NCI-H128 (cell line): ENCODE results near the gene CPN2.

Source experiments
- DNase-seq: peaks from one replicate; lab custom pipeline; 2025; ENCODE audit not compliant: unreplicated experiment; lab: John Stamatoyannopoulos, UW

The CPN2 gene

GRCh38 chr3:194329583-194329965, 21.6 kb downstream of the CPN2 start:
- no peak for DNase-seq

- DNase-seq = no peak
These were observed 22.1 kb downstream of the CPN2 start for GRCh38 chr3:194328942-194329582.

GRCh38 chr3:194328053-194328657, 23.0 kb downstream of the CPN2 start:
- no peak for DNase-seq

GRCh38 chr3:194327218-194328052, 23.7 kb downstream of the CPN2 start:
- no peak for DNase-seq

- DNase-seq = no peak
These were observed 24.2 kb downstream of the CPN2 start for GRCh38 chr3:194326968-194327217.

- DNase-seq = no peak
These were observed 24.7 kb downstream of the CPN2 start for GRCh38 chr3:194326192-194326967.

- DNase-seq = no peak
These were observed 25.5 kb downstream of the CPN2 start for GRCh38 chr3:194325424-194326153.

- no peak for DNase-seq
These were observed 26.3 kb downstream of the CPN2 start for GRCh38 chr3:194324823-194325327.

- DNase-seq = no peak
These were observed 27.1 kb downstream of the CPN2 start for GRCh38 chr3:194323785-194324735.

GRCh38 chr3:194322678-194323211, 28.4 kb downstream of the CPN2 start:
- no peak for DNase-seq

GRCh38 chr3:194321693-194322640, 29.2 kb downstream of the CPN2 start:
- DNase-seq = no peak

- no peak for DNase-seq
These were observed 30.3 kb downstream of the CPN2 start for GRCh38 chr3:194320744-194321243.

- no peak for DNase-seq
These were observed 31.0 kb downstream of the CPN2 start for GRCh38 chr3:194320100-194320499.

GRCh38 chr3:194318511-194319161, 32.5 kb downstream of the CPN2 start:
- no peak for DNase-seq

- DNase-seq = no peak
These were observed 34.2 kb downstream of the CPN2 start for GRCh38 chr3:194316918-194317317.

GRCh38 chr3:194315965-194316361, 35.2 kb downstream of the CPN2 start:
- no peak for DNase-seq

GRCh38 chr3:194315088-194315964, 35.8 kb downstream of the CPN2 start:
- peak; percentile 57 for DNase-seq
